GM23338 (cell line): ENCODE results near the gene UEVLD. TPM values are rescaled to one million over a fixed set of nuclear protein-coding genes. Genes with fewer than 3 reads are reported as not detected.

Experiments used
- ATAC-seq: fragments of 200-7000 bp; cut with Tn5 transposase; 3 replicates; pipeline ENCODE4 v1.9.1; 2020
- DNase-seq: peaks from one replicate; pipeline ENCODE4 v3.0.0-alpha.2; 2015; ENCODE audit warnings: low spot score
- H2AFZ ChIP-seq: fragments of 200-600 bp; sonication (generic); 2 replicates; pipeline ENCODE4 v1.8.0; 2016; ENCODE audit warnings: antibody characterized with exemption, mild to moderate bottlenecking, moderate library complexity
- H3F3A ChIP-seq: fragments of 200-600 bp; sonication (generic); replicated peaks from 2 replicates; pipeline ENCODE4 v1.8.0; 2017; ENCODE audit warnings: antibody characterized with exemption, mixed run types, low read depth
- H3K27ac ChIP-seq: fragments of 200-600 bp; sonication (generic); 2 replicates; pipeline ENCODE4 v1.6.1; 2016; ENCODE audit warnings: low read depth
- H3K27me3 ChIP-seq: fragments of 200-600 bp; sonication (generic); 2 replicates; pipeline ENCODE4 v1.8.0; 2016; ENCODE audit warnings: mild to moderate bottlenecking, mixed run types, moderate library complexity; ENCODE audit not compliant: insufficient read depth
- H3K36me3 ChIP-seq: fragments of 200-600 bp; sonication (generic); 2 replicates; pipeline ENCODE4 v1.8.0; 2016; ENCODE audit warnings: mild to moderate bottlenecking; ENCODE audit not compliant: insufficient read depth
- H3K4me1 ChIP-seq: fragments of 200-600 bp; sonication (generic); 2 replicates; pipeline ENCODE4 v1.8.0; 2016; ENCODE audit warnings: mild to moderate bottlenecking, moderate library complexity; ENCODE audit not compliant: insufficient read depth
- H3K4me2 ChIP-seq: fragments of 200-600 bp; sonication (generic); 2 replicates; pipeline ENCODE4 v1.7.1; 2017; ENCODE audit warnings: mixed run types
- H3K4me3 ChIP-seq: fragments of 200-600 bp; sonication (generic); 2 replicates; pipeline ENCODE4 v1.6.1; 2016; ENCODE audit warnings: mixed run types
- H3K79me2 ChIP-seq: fragments of 200-600 bp; sonication (generic); replicated peaks from 2 replicates; pipeline ENCODE4 v1.8.0; 2017; ENCODE audit warnings: mild to moderate bottlenecking; ENCODE audit not compliant: insufficient read depth
- H3K9me2 ChIP-seq: fragments of 200-600 bp; sonication (generic); 2 replicates; pipeline ENCODE4 v1.8.0; 2017; ENCODE audit not compliant: insufficient read depth
- H4K20me1 ChIP-seq: fragments of 200-600 bp; sonication (generic); replicated peaks from 2 replicates; pipeline ENCODE4 v1.8.0; 2017; ENCODE audit warnings: mild to moderate bottlenecking; ENCODE audit not compliant: insufficient read depth
- H3K27ac Mint-ChIP-seq: 2 replicates; pipeline ENCODE4 v1.8.0; 2020; ENCODE audit warnings: inconsistent platforms, mild to moderate bottlenecking, moderate library complexity, mixed read lengths
- H3K27me3 Mint-ChIP-seq: 3 replicates; pipeline ENCODE4 v1.8.0; 2022; ENCODE audit warnings: low read depth, mild to moderate bottlenecking, moderate library complexity, mixed read lengths, inconsistent platforms; ENCODE audit not compliant: insufficient read depth, poor library complexity
- H3K36me3 Mint-ChIP-seq: 3 replicates; pipeline ENCODE4 v1.8.0; 2021; ENCODE audit warnings: low read depth, mild to moderate bottlenecking, inconsistent platforms, moderate library complexity, mixed read lengths
- H3K4me1 Mint-ChIP-seq: 3 replicates; pipeline ENCODE4 v1.8.0; 2020; ENCODE audit warnings: mild to moderate bottlenecking, inconsistent platforms, mixed read lengths
- H3K4me3 Mint-ChIP-seq: 3 replicates; pipeline ENCODE4 v1.8.0; 2021; ENCODE audit warnings: moderate library complexity, mild to moderate bottlenecking, inconsistent platforms, mixed read lengths
- H3K9me3 Mint-ChIP-seq: 3 replicates; pipeline ENCODE4 v1.8.0; 2020; ENCODE audit warnings: moderate library complexity, mild to moderate bottlenecking, inconsistent platforms, mixed read lengths
- CREB1 ChIP-seq: fragments of 250-450 bp; sonication (Bioruptor Pico); IDR thresholded peaks from 2 replicates; pipeline ENCODE4 v1.5.0; 2020; ENCODE audit warnings: low read depth, mild to moderate bottlenecking, moderate library complexity
- CTCF ChIP-seq, 2 experiments: fragments of 200-600 bp in 1 of 2; sonication (generic) in 1 of 2; conservative IDR thresholded peaks; 2 replicates each; pipeline versions ENCODE4 v1.5.1 to v1.6.1; 2016 to 2017; ENCODE audit warnings: antibody characterized with exemption in 2 of 2, low read depth in 2 of 2, mild to moderate bottlenecking in 2 of 2, moderate library complexity in 1 of 2
- ETS1 ChIP-seq: IDR thresholded peaks from 2 replicates; pipeline ENCODE4 v1.6.1; 2016; ENCODE audit warnings: antibody characterized with exemption
- EZH2 ChIP-seq: fragments of 200-600 bp; sonication (generic); IDR thresholded peaks from one replicate; pipeline ENCODE4 v1.8.0; 2017; ENCODE audit warnings: antibody characterized with exemption, mild to moderate bottlenecking, low read depth; ENCODE audit not compliant: unreplicated experiment
- EZH2phosphoT487 ChIP-seq: fragments of 200-600 bp; sonication (generic); IDR thresholded peaks from one replicate; pipeline ENCODE4 v1.8.1; 2018; ENCODE audit warnings: antibody characterized with exemption; ENCODE audit not compliant: unreplicated experiment
- JUNB ChIP-seq: IDR thresholded peaks from one replicate; pipeline ENCODE4 v1.6.1; 2016; ENCODE audit warnings: antibody characterized with exemption; ENCODE audit not compliant: unreplicated experiment
- NANOG ChIP-seq: IDR thresholded peaks from 2 replicates; pipeline ENCODE4 v1.6.1; 2016; ENCODE audit warnings: antibody characterized with exemption, borderline replicate concordance
- POLR2AphosphoS5 ChIP-seq: IDR thresholded peaks from 2 replicates; pipeline ENCODE4 v1.6.1; 2016; ENCODE audit warnings: antibody characterized with exemption, low read depth
- STAT1 ChIP-seq: IDR thresholded peaks from one replicate; pipeline ENCODE4 v1.6.1; 2016; ENCODE audit warnings: antibody characterized with exemption; ENCODE audit not compliant: unreplicated experiment
- ZNF331 ChIP-seq: fragments of 250-450 bp; sonication (Bioruptor Pico); IDR thresholded peaks from 2 replicates; pipeline ENCODE4 v1.5.0; 2020; ENCODE audit warnings: low read depth, mild to moderate bottlenecking, moderate library complexity
- ZNF462 ChIP-seq: fragments of 250-450 bp; sonication (Bioruptor Pico); IDR thresholded peaks from 2 replicates; pipeline ENCODE4 v1.5.0; 2020; ENCODE audit warnings: mild to moderate bottlenecking, moderate library complexity
- polyA plus RNA-seq: library from polyadenylated mRNA; unstranded; fragments of >200 nt; fragmentation: Nextera tagmentation; extraction: Ambion mirVana; gene quantifications from 2 replicates; pipeline ENCODE4 v1.2.1, GENCODE V29; 2016
- total RNA-seq: library from RNA; depleted of rRNA; stranded (reverse); fragments of >200 nt; shearing (Covaris generic); gene quantifications from 2 replicates; pipeline ENCODE4 v1.2.3, GENCODE V29; 2014
- TF ChIP-seq, protein P1 (sequence below): IDR thresholded peaks from one replicate; pipeline ENCODE4 v1.6.1; 2018; ENCODE audit warnings: antibody characterized with exemption; ENCODE audit not compliant: unreplicated experiment

Gene UEVLD
- total and polyA plus RNA-seq, 2 experiments from 2014 or later = 10.2 to 11.8 TPM

DNA sequence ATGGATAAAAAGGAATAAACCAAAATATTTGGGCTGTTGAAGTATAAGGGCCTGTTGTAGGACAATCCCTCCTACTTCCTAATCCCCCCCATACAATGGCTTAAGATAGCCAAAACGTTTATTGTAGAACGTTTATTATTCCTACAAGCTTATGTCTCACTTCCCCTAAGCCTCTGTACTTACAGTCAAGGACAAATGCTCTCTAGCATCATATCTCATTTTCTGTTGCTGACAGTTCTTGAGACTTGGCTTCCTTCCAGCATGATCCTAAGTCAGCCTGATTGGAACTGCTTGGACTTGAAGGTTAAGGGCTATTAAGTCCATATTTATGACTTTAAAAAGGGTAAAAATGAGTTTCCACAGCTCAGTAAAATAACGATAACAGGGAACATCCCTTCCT is 19.8 kb upstream of the UEVLD start:
- Mint-ChIP-seq H3K27ac (no peak overlapping the region), H3K4me3 (no peak overlapping the region), H3K9me3 (no peaks in the 10 kb centered on the region), H3K36me3 (peaks cover 20% of the 10 kb centered on the region; the same call in 2 of the 3 replicates), H3K4me1 (peaks cover 5% of the 10 kb centered on the region; the same call in 2 of the 3 replicates), H3K27me3 (no peaks in the 10 kb centered on the region)
- H3K9me2 ChIP-seq = no peaks in the 10 kb centered on the region
- peaks cover 12% of the 10 kb centered on the region for H3K36me3 ChIP-seq
- peaks cover 9% of the 10 kb centered on the region; the same call in 1 of the 2 replicates for H4K20me1 ChIP-seq
- H3K4me3 ChIP-seq = no peak overlapping the region
- H2AFZ ChIP-seq = no peak overlapping the region
- H3F3A ChIP-seq = no peaks in the 10 kb centered on the region
- no peak overlapping the region for H3K4me2 ChIP-seq
- H3K79me2 ChIP-seq = no peaks in the 10 kb centered on the region
- DNase-seq (no peak), ATAC-seq (no peak)
- peaks cover 8% of the 10 kb centered on the region; the same call in 1 of the 2 replicates for H3K4me1 ChIP-seq
- H3K27me3 ChIP-seq = no peaks in the 10 kb centered on the region
- TF ChIP-seq POLR2AphosphoS5 (no peak), STAT1 (no peak), EZH2 (no peak), CREB1 (CRISPR knock-in tag) (no peak), NANOG (no peak), ZNF462 (no peak), CTCF (conservative IDR thresholded peaks at IDR 0.05; ENCODE audit: low read depth in 2 of 2) (no peak), ZNF331 (no peak), EZH2phosphoT487 (no peak), JUNB (no peak), ETS1 (no peak)
- TF ChIP-seq, protein P1, sequence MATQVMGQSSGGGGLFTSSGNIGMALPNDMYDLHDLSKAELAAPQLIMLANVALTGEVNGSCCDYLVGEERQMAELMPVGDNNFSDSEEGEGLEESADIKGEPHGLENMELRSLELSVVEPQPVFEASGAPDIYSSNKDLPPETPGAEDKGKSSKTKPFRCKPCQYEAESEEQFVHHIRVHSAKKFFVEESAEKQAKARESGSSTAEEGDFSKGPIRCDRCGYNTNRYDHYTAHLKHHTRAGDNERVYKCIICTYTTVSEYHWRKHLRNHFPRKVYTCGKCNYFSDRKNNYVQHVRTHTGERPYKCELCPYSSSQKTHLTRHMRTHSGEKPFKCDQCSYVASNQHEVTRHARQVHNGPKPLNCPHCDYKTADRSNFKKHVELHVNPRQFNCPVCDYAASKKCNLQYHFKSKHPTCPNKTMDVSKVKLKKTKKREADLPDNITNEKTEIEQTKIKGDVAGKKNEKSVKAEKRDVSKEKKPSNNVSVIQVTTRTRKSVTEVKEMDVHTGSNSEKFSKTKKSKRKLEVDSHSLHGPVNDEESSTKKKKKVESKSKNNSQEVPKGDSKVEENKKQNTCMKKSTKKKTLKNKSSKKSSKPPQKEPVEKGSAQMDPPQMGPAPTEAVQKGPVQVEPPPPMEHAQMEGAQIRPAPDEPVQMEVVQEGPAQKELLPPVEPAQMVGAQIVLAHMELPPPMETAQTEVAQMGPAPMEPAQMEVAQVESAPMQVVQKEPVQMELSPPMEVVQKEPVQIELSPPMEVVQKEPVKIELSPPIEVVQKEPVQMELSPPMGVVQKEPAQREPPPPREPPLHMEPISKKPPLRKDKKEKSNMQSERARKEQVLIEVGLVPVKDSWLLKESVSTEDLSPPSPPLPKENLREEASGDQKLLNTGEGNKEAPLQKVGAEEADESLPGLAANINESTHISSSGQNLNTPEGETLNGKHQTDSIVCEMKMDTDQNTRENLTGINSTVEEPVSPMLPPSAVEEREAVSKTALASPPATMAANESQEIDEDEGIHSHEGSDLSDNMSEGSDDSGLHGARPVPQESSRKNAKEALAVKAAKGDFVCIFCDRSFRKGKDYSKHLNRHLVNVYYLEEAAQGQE = no peak
- H3K27ac ChIP-seq = peak overlapping the region; percentile 41; the same call in 1 of the 2 replicates
